DMS153 treated with DMSO at 0.1 percent for 48 hours (cell line): ENCODE results near the gene KCNC3.

ENCODE experiments used
- DNase-seq: peaks from one replicate; lab custom pipeline; 2025; ENCODE audit not compliant: unreplicated experiment; lab: John Stamatoyannopoulos, UW

The KCNC3 gene

GRCh38 chr19:50329146-50329925 lies at the start of gene KCNC3:
KCNC3 (minus strand) TSS chr19:50329377; CDS start chr19:50329082, 295 bp downstream.
- peak; percentile 99 for DNase-seq

- no peak for DNase-seq
Measured at GRCh38 chr19:50378863-50379236, 49.7 kb upstream of the KCNC3 start.

- no peak for DNase-seq
Measured at GRCh38 chr19:50378169-50378862, 49.1 kb upstream of the KCNC3 start.

GRCh38 chr19:50377517-50377916 lies 48.3 kb upstream of the KCNC3 start:
- no peak for DNase-seq

GRCh38 chr19:50377051-50377461 lies 47.9 kb upstream of the KCNC3 start:
- peak; percentile 32 for DNase-seq

- peak; percentile 90 for DNase-seq
Measured at GRCh38 chr19:50376166-50377050, 47.2 kb upstream of the KCNC3 start, which contains the start of gene NR1H2. NR1H2 (plus strand) TSS chr19:50376457; CDS start chr19:50377606, 1,149 bp downstream.

- no peak for DNase-seq
Measured at GRCh38 chr19:50371914-50372475, 42.8 kb upstream of the KCNC3 start.

- DNase-seq: peak; percentile 82
Measured at GRCh38 chr19:50368649-50369570, 39.7 kb upstream of the KCNC3 start.

- DNase-seq: no peak
Measured at GRCh38 chr19:50365434-50366306, 36.5 kb upstream of the KCNC3 start, which contains the start of gene NAPSA. NAPSA (minus strand) TSS chr19:50365639; CDS start chr19:50365621, 18 bp downstream.

GRCh38 chr19:50362656-50363424 lies 33.7 kb upstream of the KCNC3 start:
- no peak for DNase-seq

GRCh38 chr19:50362030-50362412 lies 32.8 kb upstream of the KCNC3 start:
- DNase-seq: no peak

GRCh38 chr19:50361290-50362029 lies 32.3 kb upstream of the KCNC3 start:
- no peak for DNase-seq

GRCh38 chr19:50359328-50359818 lies 30.2 kb upstream of the KCNC3 start:
- no peak for DNase-seq

GRCh38 chr19:50358483-50359327 lies 29.5 kb upstream of the KCNC3 start:
- peak; percentile 8 for DNase-seq

- DNase-seq: peak; percentile 64
Measured at GRCh38 chr19:50357178-50358100, 28.3 kb upstream of the KCNC3 start.
